T follicular helper cell (primary cell): Measurements from ENCODE around the gene PLPPR3.

Experiments used
- DNase-seq: peaks from one replicate; pipeline ENCODE4 v3.0.0-alpha.2; 2020; ENCODE audit warnings: low read depth
- total RNA-seq, 2 experiments: gene quantifications; one replicate each; lab custom pipeline; 2026; lab: John Stamatoyannopoulos, UW

PLPPR3 gene
- 0 reads per million in 2 experiments for total RNA-seq

DNA sequence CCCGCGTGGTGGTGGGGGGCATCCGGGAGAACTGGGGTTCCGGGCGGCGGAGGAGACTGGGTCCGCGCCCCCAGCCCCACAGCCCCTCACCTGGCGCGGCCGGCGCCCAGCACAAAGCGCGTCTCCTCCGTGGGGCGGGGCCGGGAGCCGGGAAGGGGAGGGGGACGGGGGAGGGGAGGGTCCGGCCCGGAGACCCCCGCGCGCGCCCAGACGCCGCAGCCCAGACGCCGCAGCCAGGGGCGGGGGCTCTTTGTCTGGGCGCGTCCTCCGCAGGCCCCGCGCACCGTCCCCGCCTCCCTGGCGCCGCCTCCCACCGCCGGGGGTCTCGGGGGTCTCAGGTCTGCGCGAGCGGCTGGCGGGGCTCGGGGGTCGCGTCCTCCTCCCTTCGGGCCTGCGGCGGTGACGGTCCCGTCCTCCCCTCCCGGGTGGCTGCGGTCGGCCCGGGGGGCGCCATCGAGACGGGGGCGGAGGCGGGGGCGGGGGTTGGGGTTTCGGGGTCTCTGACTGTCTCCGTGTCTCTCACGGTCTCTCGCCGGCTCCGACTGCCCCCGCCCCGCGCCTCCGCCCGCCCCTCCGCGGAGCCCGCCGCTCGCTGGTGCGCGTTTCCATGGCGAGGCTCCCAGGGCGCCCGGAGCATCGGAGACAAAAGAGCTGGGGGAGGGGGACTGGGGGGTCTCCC, at the start of gene PLPPR3:
Gene PLPPR3 (minus strand): TSS at position 131 of the 679 bp plus-strand sequence. CDS start 396 bp downstream, outside the sequence.
- DNase-seq, result no peak

DNA sequence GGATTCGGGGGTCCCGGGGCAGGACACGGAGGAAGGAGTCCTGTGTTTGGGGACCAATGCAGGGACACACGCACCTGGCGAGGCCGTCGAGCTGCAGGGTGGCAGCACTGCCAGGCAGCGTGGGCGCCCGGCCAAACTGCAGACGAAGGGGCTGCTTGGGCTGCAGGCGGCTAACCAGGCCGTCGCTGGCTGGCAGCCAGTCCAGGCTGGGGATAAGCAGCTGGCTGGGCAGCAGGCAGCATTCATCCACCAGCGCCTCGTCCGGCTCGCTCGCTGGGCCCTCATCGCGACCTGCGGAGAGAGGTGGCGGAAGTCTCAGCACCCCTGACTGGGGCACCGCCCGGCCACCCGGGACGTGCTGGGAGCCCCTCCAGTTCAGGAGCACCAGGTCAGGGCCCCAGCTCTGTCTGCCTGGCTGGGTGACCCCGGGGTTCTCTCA, 49.2 kb upstream of the PLPPR3 start:
- DNase-seq, result no peak

GRCh38 chr19:870314-870713, 48.6 kb upstream of the PLPPR3 start:
- DNase-seq, result no peak

GRCh38 chr19:869245-870177, 47.8 kb upstream of the PLPPR3 start:
- no peak for DNase-seq

DNA sequence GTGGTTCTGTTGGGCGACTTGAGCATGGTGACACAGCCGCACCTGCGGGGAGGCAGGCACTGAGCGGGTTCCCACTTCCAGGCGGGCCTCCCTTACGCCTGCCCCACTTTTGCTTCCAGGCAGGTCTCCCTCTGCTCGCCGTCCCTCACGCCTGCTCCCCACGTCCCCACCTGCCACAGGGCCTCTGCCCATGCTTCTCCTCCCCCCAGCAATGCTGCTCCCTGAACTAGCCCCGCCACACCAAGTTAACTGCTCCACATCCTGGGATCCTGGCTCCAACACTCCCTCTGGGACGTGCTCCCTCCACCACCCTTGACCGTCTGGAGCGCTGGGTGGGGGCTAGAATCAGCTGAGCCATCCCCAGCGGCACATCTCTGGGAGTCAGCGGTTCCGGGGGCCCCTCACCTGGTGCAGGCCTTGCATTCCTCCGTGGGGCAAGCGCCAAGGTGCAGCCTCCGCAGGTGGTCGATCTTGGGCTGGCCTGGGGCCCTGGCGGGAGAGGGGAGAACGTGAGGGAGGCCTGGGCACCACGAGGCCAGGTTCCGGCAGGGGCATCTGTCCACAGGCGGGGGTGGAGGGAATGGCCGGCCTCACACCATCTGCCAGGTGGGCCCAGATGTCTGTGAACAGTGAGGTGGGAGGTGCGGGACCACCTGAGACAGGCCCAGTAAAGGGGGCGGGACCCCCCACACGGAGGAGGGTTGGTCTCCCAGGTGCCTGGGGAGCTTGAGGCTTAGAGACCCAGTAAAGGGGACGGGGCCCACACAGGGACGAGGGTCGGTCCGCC, 46.9 kb upstream of the PLPPR3 start:
- no peak for DNase-seq

- no peak for DNase-seq
Measured at GRCh38 chr19:867855-868457, 46.2 kb upstream of the PLPPR3 start.

DNA sequence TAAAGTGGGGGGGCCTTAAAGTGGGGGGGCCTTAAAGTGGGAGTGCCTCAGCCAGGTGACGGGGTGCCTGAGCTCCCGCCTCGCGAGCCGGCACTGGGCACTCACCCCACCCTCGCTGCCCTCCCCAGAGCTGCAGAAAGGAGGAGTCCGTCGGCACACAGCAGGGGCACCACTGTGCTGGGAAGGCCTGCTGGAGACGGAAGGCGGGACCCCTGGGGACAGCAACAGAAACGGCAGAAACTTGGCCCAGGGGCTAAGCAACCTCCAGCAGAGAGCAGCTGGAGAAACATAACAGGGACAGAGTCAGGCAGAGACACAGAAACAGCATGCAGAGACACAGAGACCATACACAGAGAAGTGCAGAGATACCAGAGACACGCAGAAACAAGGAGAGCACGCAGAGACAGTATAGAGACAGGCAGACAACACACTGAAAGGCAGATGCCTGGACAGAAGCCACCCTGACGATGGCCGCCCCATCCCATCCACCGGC, 45.6 kb upstream of the PLPPR3 start:
- no peak for DNase-seq

GRCh38 chr19:866769-867300, 45.1 kb upstream of the PLPPR3 start:
- no peak for DNase-seq

DNA sequence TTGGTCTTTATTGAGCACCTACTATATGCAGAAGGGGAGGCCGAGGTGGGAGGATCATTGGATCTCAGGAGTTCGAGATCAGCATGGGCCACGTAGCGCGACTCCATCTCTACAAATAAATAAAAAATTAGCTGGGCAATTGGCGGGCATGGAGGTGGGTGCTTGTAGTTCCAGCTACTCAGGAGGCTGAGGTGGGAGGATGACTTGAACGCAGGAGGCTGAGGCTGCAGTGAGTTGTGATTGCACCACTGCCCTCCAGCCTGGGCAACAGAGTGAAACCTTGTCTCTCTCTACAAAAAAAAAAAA, 41.5 kb upstream of the PLPPR3 start:
- no peak for DNase-seq

DNA sequence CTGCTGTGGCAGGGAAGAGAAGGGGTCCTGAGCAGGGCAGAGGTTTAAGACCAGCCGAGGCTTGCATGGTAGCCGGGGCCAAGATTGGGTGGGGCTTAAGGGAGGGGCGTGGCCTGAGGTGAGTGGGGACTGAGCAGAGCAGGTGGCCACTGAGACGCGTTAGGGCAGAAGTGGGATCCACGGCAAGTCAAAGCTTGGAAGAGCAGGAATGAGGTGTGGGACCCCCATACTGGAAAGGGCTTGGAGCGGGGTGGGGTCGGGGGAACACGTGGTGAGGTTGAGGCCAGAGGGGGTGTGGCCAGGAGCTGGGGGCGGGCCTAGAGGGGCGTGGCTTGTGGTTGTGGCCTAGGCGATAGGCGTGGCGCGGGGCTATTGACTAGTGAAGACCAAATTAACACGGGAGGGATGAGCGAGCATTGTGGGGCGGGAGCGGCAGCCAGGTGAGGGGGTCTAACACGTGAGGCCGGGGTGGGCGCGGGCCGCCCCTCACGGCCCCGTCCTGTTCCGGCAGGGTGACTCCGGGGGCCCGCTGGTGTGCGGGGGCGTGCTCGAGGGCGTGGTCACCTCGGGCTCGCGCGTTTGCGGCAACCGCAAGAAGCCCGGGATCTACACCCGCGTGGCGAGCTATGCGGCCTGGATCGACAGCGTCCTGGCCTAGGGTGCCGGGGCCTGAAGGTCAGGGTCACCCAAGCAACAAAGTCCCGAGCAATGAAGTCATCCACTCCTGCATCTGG, 41.0 kb upstream of the PLPPR3 start:
- DNase-seq, result peak; percentile 75

DNA sequence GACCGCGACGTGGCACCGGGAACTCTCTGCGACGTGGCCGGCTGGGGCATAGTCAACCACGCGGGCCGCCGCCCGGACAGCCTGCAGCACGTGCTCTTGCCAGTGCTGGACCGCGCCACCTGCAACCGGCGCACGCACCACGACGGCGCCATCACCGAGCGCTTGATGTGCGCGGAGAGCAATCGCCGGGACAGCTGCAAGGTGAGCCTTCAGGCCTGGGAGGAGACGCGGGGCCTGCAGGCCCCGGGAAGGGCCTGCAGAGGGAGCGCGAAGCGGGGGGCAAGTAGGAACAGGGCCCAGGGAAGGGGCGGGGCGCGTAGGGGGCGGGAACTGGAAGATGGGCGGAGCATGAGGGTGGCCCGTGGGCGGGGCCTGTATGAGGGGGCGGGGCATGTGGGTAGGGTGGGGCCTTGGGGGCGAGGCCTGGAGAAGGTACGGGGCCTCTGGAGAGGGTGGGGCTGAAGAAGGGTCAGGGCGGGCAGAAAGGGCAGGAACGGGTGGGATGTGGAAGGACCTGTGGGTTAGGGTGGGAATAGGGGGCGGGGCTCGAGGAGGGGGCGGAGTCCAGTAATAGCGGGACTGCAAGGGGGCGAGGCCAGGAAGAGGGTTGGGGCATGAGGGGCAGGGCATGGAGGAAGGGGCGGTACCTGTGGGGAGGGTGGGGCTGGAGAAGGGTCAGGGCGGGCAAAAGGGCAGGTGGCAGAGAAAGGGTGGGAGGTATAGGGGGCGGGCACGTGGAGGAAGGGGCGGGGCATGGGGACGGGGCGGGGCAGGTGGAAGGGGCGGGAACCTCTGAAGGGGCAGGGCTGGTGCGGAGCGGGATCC, 40.2 kb upstream of the PLPPR3 start:
- DNase-seq, result peak; percentile 61

GRCh38 chr19:861141-861755, 39.5 kb upstream of the PLPPR3 start:
- DNase-seq, result no peak

- no peak for DNase-seq
Measured at GRCh38 chr19:858868-859843, 37.4 kb upstream of the PLPPR3 start, which contains the start of gene CFD. CFD (plus strand) TSS chr19:859664; CDS start chr19:859690, 26 bp downstream.

- no peak for DNase-seq
Measured at GRCh38 chr19:858284-858683, 36.5 kb upstream of the PLPPR3 start.

- no peak for DNase-seq
Measured at GRCh38 chr19:855566-856120, 33.9 kb upstream of the PLPPR3 start.

DNA sequence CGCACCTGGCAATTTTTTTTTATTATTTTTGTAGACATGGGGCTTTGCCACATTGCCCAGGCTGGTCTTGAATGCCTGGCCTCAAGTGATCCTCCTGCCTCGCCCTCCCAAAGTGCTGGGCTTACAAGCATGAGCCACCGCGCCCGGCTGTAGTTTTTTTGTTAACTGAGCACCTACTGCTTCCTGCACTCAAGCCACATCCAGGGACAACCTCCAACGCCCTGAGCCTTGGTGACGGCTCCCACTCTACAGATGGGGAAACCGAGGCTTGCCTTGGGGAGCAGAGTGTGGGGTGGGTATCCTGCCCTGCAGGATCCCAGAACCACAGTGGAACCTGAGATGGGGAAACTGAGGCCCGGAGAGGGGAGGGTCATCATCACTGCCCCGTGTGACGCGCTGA, 33.4 kb upstream of the PLPPR3 start:
- DNase-seq, result no peak

DNA sequence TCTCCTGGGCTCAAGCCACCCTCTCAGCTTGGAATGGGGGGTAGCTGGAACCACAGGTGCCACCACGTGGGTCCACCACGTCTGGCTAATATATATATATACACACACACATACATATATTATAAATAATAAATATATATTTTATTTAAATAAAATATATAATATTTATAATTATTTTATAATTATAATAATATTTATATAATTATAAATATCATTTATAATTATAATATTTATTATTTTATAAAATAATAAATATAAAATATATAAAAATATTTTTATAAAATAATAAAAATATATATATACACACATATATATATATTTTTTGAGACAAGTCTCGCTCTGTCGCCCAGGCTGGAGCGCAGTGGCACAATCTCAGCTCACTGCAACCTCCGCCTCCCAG, 32.8 kb upstream of the PLPPR3 start:
- DNase-seq, result no peak
